GM18511 (cell line): Measurements from ENCODE around the gene CCDC32.

Experiments
- ATAC-seq: cut with Tn5 transposase; IDR thresholded peaks from one replicate; pipeline ENCODE4 v1.9.1; 2021; ENCODE audit warnings: mild to moderate bottlenecking, moderate library complexity; ENCODE audit not compliant: unreplicated experiment

The CCDC32 gene

GRCh38 chr15:40567111-40567510 is 2.3 kb upstream of the CCDC32 start:
- ATAC-seq, result no peak

- ATAC-seq, result no peak
Measured at GRCh38 chr15:40565333-40566238, 744 bp upstream of the CCDC32 start.

GRCh38 chr15:40563426-40563825 is 1.4 kb downstream of the CCDC32 start:
- ATAC-seq, result no peak

DNA sequence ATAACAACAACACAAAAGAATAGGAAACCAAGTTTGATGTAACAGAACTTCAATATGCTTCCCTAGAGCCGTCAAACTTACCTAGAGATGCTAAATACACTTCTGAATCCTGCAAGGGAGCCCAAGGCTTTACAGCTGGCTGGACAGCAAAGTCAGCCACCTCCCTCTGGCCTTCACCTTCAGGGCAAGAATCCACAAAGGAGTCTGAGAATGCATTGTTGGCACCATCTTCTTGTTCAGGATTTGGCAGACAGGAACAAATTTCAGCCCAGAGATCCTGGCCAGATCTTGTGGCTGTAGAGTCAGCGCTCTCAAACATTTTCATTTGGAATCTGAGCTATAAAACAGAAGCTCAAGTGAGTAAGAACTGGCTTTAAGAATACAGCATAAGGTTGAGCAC is 2.2 kb downstream of the CCDC32 start:
- ATAC-seq, result no peak

DNA sequence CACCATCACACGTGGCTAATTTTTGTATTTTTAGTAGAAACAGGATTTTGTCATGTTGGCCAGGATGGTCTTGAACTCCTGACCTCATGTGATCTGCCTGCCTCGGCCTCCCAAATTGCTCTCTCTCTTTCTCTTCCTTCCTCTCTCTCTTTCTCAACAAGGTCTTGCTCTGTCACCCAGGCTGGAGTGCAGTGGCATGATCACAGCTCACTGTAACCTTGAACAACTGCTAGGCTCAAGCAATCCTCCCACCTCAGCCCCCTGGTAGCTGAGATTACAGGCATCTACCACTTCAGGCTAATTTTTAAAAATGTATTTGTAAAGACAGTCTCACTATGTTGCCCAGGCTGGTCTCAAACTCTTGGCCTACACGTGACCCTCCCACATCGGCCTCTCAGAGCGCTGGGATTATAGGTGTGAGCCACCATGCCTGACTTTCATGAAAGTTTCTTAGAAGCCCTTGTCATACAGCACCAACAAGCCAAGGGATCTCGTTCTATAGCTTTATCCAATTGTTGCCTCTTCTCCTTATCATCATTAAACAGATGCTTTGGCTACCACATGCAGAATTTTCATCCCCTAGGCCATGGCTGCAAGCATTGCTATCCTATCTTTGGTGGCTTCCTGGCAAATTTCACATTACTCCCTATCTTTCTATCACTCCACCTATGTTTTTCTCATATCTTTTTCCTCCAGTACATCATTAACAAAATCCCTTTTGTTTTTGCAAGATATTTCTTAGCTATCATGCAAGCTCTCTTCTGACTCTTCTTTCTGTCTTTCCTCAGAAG is 5.7 kb downstream of the CCDC32 start:
- no peak for ATAC-seq

DNA sequence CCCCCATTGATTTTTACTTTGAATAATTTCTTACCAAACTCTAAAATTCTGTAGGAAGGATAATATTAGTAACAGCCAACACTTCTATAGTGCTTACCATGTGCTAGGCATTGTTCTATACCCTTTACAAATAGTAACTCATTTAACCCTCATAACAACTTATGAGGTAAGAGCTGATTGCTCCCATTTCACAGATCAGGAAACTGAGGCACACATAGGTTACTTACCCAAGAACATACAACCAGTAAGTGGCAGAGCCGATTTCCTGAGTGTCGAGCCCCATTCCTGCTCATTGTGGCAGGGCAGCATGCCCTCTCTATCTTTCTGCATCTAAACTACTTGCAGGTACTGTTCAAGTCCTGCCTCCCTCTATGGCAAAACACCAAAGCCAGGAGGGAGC is 9.0 kb downstream of the CCDC32 start:
- no peak for ATAC-seq

GRCh38 chr15:40554161-40554525 is 10.7 kb downstream of the CCDC32 start:
- no peak for ATAC-seq

DNA sequence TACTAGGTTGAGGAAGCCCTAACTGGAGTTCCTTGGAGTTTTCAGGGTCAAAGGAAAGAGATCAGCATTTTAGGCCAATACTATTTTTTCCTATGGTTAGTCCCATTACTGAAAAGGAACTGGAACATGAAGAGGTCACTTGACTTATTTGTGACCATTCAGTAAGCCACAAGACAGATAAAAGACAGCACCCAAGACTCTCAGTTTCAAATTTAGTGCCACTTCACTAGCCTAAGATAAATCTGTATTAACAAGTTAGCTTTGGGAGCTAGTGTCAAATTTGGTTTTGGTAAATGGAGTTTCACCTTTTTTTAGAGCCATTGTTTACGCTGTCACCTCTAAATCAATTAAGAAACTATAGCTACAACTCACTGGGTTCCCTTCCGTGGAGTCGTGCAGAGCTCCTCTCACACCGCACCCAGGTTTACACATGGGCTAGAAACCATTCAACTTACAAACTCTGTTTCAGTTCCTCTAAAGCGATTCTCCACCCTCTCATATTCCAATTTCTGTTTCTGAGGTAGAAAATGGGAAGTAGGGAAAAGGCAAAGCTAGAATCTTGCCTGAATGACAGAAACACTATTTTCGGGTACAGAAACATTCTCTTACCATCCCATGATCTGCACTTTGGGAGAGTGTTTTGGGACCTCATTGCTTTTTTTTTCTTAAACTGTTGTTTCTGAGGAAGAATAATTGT is 14.4 kb downstream of the CCDC32 start:
- ATAC-seq, result peak; percentile 84

DNA sequence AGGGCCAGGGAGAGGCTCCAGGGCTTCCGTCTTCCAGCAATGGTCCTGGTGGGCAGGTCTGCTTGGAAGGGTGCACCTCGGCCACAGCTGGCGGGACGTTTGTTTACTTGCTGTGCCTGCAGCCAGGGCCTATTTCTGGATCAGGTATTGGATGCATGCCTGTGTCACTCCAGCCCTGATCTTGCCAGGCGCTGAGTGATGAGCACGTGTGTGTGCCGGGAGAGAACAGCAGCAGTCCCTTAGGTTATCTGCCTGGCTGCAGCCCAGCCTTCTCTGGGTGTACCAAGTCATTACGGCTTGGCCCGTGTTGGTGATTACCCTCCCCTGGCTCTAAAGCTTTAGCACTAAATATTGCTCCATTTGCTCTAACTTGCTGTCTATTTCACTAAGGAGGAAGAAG is 14.9 kb downstream of the CCDC32 start:
- ATAC-seq, result peak; percentile 3

DNA sequence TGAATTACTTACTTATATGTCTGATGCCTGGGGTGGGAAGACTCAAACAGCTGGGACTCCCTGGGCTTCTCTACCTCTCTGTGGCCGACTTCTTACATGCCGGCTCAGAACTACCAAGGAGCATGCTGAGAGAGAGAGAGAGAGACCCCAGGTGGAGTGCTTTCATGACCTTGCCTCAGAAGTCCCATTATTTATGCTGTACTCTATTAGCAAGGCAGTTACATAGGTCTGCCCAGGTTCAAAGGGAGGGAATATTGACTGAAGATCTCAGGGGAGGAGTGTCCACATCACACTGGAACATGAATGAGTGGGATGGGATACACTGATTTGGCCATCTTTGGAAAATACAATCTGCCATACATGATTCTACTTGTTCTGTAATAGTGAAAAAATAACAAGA is 16.2 kb downstream of the CCDC32 start:
- ATAC-seq, result no peak

DNA sequence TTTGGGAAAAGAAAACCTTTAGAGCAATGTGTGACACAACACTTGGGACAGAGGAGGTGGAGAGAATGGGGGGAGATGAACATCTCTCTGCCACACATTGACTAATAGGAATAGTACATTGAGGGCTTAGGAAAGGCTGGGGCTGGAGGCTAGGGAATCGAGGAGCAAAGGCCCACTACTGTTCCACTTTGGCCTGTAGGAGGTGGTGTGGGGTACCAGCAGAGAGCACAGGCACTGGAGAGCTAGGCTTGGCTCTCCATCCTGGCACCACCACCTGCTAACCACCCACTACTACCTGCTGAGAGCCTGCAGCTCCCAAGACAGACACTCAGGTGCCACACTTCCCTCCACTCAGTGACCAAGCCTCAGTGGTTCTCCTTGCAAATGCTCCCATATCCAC is 19.4 kb downstream of the CCDC32 start:
- ATAC-seq, result no peak

GRCh38 chr15:40543631-40544294 is 21.1 kb downstream of the CCDC32 start:
- ATAC-seq, result peak; percentile 76

GRCh38 chr15:40543082-40543481 is 21.8 kb downstream of the CCDC32 start:
- ATAC-seq, result peak; percentile 45

DNA sequence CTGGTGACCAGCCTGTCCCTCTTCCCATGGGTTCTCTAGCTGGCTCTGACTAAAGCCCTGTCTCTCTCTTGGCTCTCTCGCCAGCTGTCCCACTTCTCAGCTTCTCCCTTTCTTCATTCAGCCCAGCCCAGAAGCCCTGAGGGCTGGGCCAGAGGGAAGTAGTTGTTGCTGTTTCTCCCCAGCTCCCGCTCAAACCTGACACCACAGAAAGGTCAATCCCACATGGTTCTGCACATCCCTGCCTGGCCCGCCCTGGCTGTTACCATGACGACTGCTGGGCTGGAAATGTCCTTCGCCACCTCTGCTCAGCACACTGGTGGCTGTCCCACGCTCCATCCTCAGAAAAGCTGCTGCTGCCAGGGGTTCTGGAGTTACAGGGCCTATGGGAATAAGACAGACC is 25.9 kb downstream of the CCDC32 start:
- no peak for ATAC-seq

DNA sequence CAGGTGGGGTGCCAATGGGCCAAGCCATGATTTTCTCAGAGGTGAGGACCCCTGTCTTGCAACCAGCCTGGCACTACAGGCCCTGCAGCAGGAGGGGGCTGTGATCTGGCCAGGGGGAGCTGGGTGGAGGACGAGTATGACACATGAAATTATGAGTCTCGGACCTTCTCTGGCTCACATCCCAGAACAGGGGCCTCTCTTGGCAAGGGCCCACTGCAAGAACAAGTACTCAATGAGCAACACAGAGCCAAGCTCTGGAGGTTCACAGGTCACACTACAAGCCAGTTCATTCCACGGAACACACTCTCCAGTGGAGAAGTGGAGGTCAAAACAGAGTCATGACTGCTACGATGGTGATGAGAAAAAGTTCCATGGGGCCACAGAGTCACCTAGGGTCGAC is 28.3 kb downstream of the CCDC32 start:
- ATAC-seq, result no peak

DNA sequence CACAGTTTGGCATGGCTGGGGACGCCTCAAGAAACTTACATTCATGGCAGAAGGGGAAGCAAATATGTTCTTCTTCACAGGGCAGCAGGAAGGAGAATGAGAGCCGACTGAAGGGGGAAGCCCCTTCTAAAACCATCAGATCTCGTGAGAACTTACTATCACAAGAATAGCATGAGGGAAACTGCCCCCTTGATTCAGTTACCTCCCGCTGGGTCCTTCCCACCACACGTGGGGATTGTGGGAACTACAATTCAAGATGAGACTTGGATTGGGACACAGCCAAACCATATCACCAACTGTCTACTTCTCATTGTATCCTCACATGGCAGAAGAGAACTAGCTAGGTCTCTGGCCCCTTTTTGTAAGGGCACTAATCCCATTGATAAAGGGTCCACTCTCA is 30.5 kb downstream of the CCDC32 start:
- no peak for ATAC-seq

DNA sequence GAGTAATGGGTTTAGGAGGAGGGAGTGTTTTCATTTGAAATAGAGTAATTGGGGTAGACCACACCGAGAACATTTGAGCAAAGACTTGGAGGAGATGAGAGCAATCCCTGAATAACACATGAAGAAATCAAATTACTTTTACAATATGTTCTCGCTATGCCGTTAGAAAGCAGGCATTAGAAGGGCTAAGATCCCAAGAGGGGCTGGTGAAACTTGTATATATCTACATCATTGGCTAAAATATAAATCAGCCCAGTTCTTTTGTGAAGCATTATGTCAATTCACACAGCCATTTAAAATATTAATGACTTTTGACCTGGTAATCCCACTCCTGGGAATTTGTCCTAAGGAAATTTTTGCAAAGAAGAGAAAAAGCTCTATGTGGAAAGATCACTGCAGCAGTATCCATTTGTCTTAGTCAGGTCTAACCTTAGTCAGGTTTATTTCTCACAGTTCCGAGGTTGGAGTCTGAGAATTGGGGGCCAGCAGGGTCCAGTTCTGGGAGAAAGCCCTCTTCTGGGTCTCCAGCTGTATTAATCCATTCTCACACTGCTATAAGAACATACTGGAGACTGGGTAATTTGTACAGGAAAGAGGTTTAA is 31.0 kb downstream of the CCDC32 start:
- no peak for ATAC-seq

DNA sequence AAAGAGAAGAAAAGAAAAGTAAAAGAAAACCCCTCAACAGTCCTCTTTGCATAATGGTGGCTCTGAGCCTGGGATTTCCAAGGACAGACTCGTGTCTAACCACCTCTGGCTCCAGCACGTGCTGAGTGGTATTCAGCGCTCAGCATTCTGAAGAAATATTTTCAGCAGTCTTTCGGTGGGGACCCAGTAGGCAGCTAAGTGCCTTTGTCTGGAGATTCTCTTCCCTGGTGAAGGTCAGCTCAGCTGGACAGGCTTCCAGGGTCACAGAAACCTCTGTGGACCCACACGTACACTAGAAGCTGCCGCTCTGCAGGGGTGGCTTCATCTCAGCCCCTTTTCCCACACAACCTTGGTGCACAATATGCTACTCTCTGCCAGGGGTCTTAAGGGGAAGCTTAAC is 36.0 kb downstream of the CCDC32 start:
- no peak for ATAC-seq

DNA sequence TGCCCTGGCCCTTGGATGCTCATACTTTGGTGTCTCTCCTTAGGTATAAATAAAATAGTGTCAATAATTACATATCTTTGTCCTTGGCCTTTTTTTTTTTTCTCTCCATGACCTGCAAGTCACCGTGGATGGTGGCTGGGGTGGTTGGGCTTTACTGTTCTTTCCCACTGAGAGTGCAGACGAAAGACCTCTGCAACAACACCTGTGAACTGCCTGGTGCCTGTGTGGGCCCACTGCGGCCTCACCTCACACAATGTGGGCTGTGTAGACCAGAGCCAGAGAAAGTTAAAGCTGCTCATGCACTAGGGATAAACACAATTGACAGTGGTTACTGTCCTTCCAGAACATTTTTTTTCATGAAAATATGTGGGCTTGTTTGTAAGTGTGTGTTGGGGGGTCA is 39.0 kb downstream of the CCDC32 start:
- ATAC-seq, result no peak

DNA sequence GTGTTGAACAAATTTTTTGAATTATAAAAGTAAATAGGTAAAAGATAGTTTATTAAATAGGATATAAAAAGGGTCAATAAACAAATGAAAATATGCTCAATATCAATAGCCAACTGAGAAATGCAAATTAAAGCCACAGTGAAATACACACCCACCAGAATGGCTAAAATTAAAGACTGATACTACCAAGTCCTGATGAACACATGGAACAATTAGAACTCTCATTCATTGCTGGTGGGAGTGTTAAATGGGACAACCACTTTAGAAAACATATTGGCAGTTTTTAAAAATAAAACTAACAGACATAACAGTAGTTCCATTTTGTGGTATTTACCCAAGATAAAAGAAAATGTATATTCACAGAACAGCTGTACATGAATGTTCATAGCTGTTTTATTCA is 41.2 kb downstream of the CCDC32 start:
- no peak for ATAC-seq

DNA sequence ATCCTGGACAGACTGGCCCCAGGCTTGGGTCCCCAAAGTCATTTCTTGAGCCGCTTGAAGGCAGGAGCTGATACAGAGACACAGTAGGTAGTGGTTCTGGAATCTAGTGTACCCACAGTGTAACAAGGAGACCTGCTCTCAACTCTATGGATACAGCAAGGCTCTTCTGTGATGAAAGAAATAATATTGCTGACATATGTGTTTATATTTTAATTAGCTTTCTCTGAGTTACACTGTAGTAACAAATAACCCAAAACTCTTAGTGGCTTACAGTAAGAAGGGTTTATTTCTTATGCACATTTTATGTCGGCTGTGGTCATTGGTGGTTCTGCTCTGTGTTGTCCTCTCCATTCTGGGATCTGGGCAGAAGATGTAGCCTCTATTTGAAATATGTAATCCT is 48.5 kb downstream of the CCDC32 start:
- no peak for ATAC-seq
